Measurements from ENCODE around the gene ZMYM4.
"Not testable (repeated sequence)": the region's sequence is repeated elsewhere in the genome, so short reads cannot be mapped to it uniquely, and the experiment has no call there.

Gene ZMYM4

GRCh38 chr1:35452106-35452774 is 183.7 kb downstream of the ZMYM4 start:
- H3K4me3 ChIP-seq (ENCODE audit: extremely low read depth, insufficient read depth, low read length, poor library complexity, severe bottlenecking): no peak overlapping the region
- H3K4me1 ChIP-seq (ENCODE audit: control insufficient read depth, insufficient read depth, low read length, poor library complexity, severe bottlenecking): no peaks in the 10 kb centered on the region
- no peaks in the 10 kb centered on the region for H3K9me3 ChIP-seq (ENCODE audit: control insufficient read depth, low read length)
- peaks cover 67% of the 10 kb centered on the region for H3K36me3 ChIP-seq (ENCODE audit: control insufficient read depth, insufficient read depth, low read length)
- WGBS, 2 experiments (ENCODE audit: insufficient coverage in 2 of 2): 88% methylated on average over 1 of the region's 1 CpG; no CpG with 5 or more reads in 1 of the 2 experiments
- peak overlapping the region; percentile 38 for H3K27ac ChIP-seq (ENCODE audit: low read depth, low read length, severe bottlenecking)

GRCh38 chr1:35453031-35453430 is 184.5 kb downstream of the ZMYM4 start:
- WGBS, 2 experiments (ENCODE audit: insufficient coverage in 2 of 2): 93 to 100% methylated on average over 1 to 2 of the region's 2 CpGs
- Histone ChIP-seq H3K4me1 (ENCODE audit: control insufficient read depth, insufficient read depth, low read length, poor library complexity, severe bottlenecking) (no peaks in the 10 kb centered on the region), H3K4me3 (ENCODE audit: extremely low read depth, insufficient read depth, low read length, poor library complexity, severe bottlenecking) (no peak overlapping the region), H3K27ac (ENCODE audit: low read depth, low read length, severe bottlenecking) (no peak overlapping the region), H3K9me3 (ENCODE audit: control insufficient read depth, low read length) (no peaks in the 10 kb centered on the region), H3K36me3 (ENCODE audit: control insufficient read depth, insufficient read depth, low read length) (peaks cover 62% of the 10 kb centered on the region)

- WGBS, 2 experiments (ENCODE audit: insufficient coverage in 2 of 2): 75% methylated on average over 1 of the region's 4 CpGs; no CpG with 5 or more reads in 1 of the 2 experiments
- Histone ChIP-seq H3K4me3 (ENCODE audit: extremely low read depth, insufficient read depth, low read length, poor library complexity, severe bottlenecking) (no peak overlapping the region), H3K27ac (ENCODE audit: low read depth, low read length, severe bottlenecking) (no peak overlapping the region), H3K9me3 (ENCODE audit: control insufficient read depth, low read length) (no peaks in the 10 kb centered on the region), H3K36me3 (ENCODE audit: control insufficient read depth, insufficient read depth, low read length) (peaks cover 50% of the 10 kb centered on the region), H3K4me1 (ENCODE audit: control insufficient read depth, insufficient read depth, low read length, poor library complexity, severe bottlenecking) (no peaks in the 10 kb centered on the region)
Measured at GRCh38 chr1:35454176-35454575, 185.7 kb downstream of the ZMYM4 start.

GRCh38 chr1:35454616-35455015 is 186.1 kb downstream of the ZMYM4 start:
- Histone ChIP-seq H3K9me3 (ENCODE audit: control insufficient read depth, low read length) (no peaks in the 10 kb centered on the region), H3K4me3 (ENCODE audit: extremely low read depth, insufficient read depth, low read length, poor library complexity, severe bottlenecking) (no peak overlapping the region), H3K27ac (ENCODE audit: low read depth, low read length, severe bottlenecking) (no peak overlapping the region), H3K4me1 (ENCODE audit: control insufficient read depth, insufficient read depth, low read length, poor library complexity, severe bottlenecking) (no peaks in the 10 kb centered on the region), H3K36me3 (ENCODE audit: control insufficient read depth, insufficient read depth, low read length) (peaks cover 46% of the 10 kb centered on the region)
- WGBS, 2 experiments (ENCODE audit: insufficient coverage in 2 of 2): 100% methylated on average over 1 of the region's 1 CpG

GRCh38 chr1:35460796-35461195 is 192.3 kb downstream of the ZMYM4 start:
- no peak overlapping the region for H3K27ac ChIP-seq (ENCODE audit: low read depth, low read length, severe bottlenecking)
- peaks cover 10% of the 10 kb centered on the region for H3K9me3 ChIP-seq (ENCODE audit: control insufficient read depth, low read length)
- peaks cover 43% of the 10 kb centered on the region for H3K36me3 ChIP-seq (ENCODE audit: control insufficient read depth, insufficient read depth, low read length)
- no peaks in the 10 kb centered on the region for H3K4me1 ChIP-seq (ENCODE audit: control insufficient read depth, insufficient read depth, low read length, poor library complexity, severe bottlenecking)
- WGBS, 2 experiments (ENCODE audit: insufficient coverage in 2 of 2): no CpG with 5 or more reads among the region's 2 CpGs
- no peak overlapping the region for H3K4me3 ChIP-seq (ENCODE audit: extremely low read depth, insufficient read depth, low read length, poor library complexity, severe bottlenecking)

- Histone ChIP-seq H3K9me3 (ENCODE audit: control insufficient read depth, low read length) (peaks cover 10% of the 10 kb centered on the region), H3K27ac (ENCODE audit: low read depth, low read length, severe bottlenecking) (no peak overlapping the region), H3K4me1 (ENCODE audit: control insufficient read depth, insufficient read depth, low read length, poor library complexity, severe bottlenecking) (no peaks in the 10 kb centered on the region), H3K4me3 (ENCODE audit: extremely low read depth, insufficient read depth, low read length, poor library complexity, severe bottlenecking) (no peak overlapping the region), H3K36me3 (ENCODE audit: control insufficient read depth, insufficient read depth, low read length) (peaks cover 55% of the 10 kb centered on the region)
- WGBS, 2 experiments (ENCODE audit: insufficient coverage in 2 of 2): 95 to 100% methylated on average over 3 to 4 of the region's 5 CpGs
Measured at GRCh38 chr1:35461966-35462651, 193.6 kb downstream of the ZMYM4 start.

- H3K4me1 ChIP-seq (ENCODE audit: control insufficient read depth, insufficient read depth, low read length, poor library complexity, severe bottlenecking): no peaks in the 10 kb centered on the region
- peaks cover 10% of the 10 kb centered on the region for H3K9me3 ChIP-seq (ENCODE audit: control insufficient read depth, low read length)
- no peak overlapping the region for H3K4me3 ChIP-seq (ENCODE audit: extremely low read depth, insufficient read depth, low read length, poor library complexity, severe bottlenecking)
- H3K27ac ChIP-seq (ENCODE audit: low read depth, low read length, severe bottlenecking): no peak overlapping the region
- H3K36me3 ChIP-seq (ENCODE audit: control insufficient read depth, insufficient read depth, low read length): peaks cover 52% of the 10 kb centered on the region
- WGBS, 2 experiments (ENCODE audit: insufficient coverage in 2 of 2): 100% methylated on average over 1 to 2 of the region's 2 CpGs
Measured at GRCh38 chr1:35463232-35463631, 194.7 kb downstream of the ZMYM4 start.

- H3K4me1 ChIP-seq (ENCODE audit: control insufficient read depth, insufficient read depth, low read length, poor library complexity, severe bottlenecking); H3K4me3 ChIP-seq (ENCODE audit: extremely low read depth, insufficient read depth, low read length, poor library complexity, severe bottlenecking); H3K27ac ChIP-seq (ENCODE audit: low read depth, low read length, severe bottlenecking): not testable (repeated sequence)
- peaks cover 58% of the 10 kb centered on the region for H3K36me3 ChIP-seq (ENCODE audit: control insufficient read depth, insufficient read depth, low read length)
- H3K9me3 ChIP-seq (ENCODE audit: control insufficient read depth, low read length): peaks cover 10% of the 10 kb centered on the region
- 80% methylated on average over 1 of the region's 2 CpGs; no CpG with 5 or more reads in 1 of the 2 experiments for WGBS, 2 experiments (ENCODE audit: insufficient coverage in 2 of 2)
Measured at GRCh38 chr1:35463749-35464148, 195.2 kb downstream of the ZMYM4 start.

GRCh38 chr1:35466120-35466519 is 197.6 kb downstream of the ZMYM4 start:
- no peak overlapping the region for H3K27ac ChIP-seq (ENCODE audit: low read depth, low read length, severe bottlenecking)
- no peak overlapping the region for H3K4me3 ChIP-seq (ENCODE audit: extremely low read depth, insufficient read depth, low read length, poor library complexity, severe bottlenecking)
- H3K36me3 ChIP-seq (ENCODE audit: control insufficient read depth, insufficient read depth, low read length): peaks cover 77% of the 10 kb centered on the region
- H3K9me3 ChIP-seq (ENCODE audit: control insufficient read depth, low read length): peaks cover 10% of the 10 kb centered on the region
- H3K4me1 ChIP-seq (ENCODE audit: control insufficient read depth, insufficient read depth, low read length, poor library complexity, severe bottlenecking): no peaks in the 10 kb centered on the region
- no CpG with 5 or more reads among the region's 1 CpG for WGBS, 2 experiments (ENCODE audit: insufficient coverage in 2 of 2)

GRCh38 chr1:35470977-35471613 is 202.6 kb downstream of the ZMYM4 start:
- H3K27ac ChIP-seq (ENCODE audit: low read depth, low read length, severe bottlenecking): no peak overlapping the region
- no peaks in the 10 kb centered on the region for H3K4me1 ChIP-seq (ENCODE audit: control insufficient read depth, insufficient read depth, low read length, poor library complexity, severe bottlenecking)
- no peak overlapping the region for H3K4me3 ChIP-seq (ENCODE audit: extremely low read depth, insufficient read depth, low read length, poor library complexity, severe bottlenecking)
- 45 to 49% methylated on average over 4 of the region's 4 CpGs for WGBS, 2 experiments (ENCODE audit: insufficient coverage in 2 of 2)
- peaks cover 67% of the 10 kb centered on the region for H3K36me3 ChIP-seq (ENCODE audit: control insufficient read depth, insufficient read depth, low read length)
- H3K9me3 ChIP-seq (ENCODE audit: control insufficient read depth, low read length): no peaks in the 10 kb centered on the region
